Measurements from ENCODE around the gene LRP1B.

- TF ChIP-seq EZH2 (IDR thresholded peaks at IDR 0.05; ENCODE audit: borderline replicate concordance, low read depth, low read length, severe bottlenecking) = no peak
- no peak for TF ChIP-seq CTCF (IDR thresholded peaks at IDR 0.05; ENCODE audit: borderline replicate concordance, extremely low read depth, low read length, poor library complexity, severe bottlenecking)
Observed at GRCh38 chr2:140593132-140593531, 1537.7 kb downstream of the LRP1B start.

Measured in DND-41 (cell line).